IPS-NIHi7 (cell line): Measurements from ENCODE around the gene PDIA4.
A peak's percentile ranks its signal among the peaks of the same experiment; 100 is the strongest.
"Not testable (repeated sequence)": the region's sequence is repeated elsewhere in the genome, so short reads cannot be mapped to it uniquely, and the experiment has no call there.

ENCODE experiments used
- DNase-seq: peaks from one replicate; pipeline ENCODE4 v3.0.0; 2012; ENCODE audit warnings: mixed read lengths; ENCODE audit errors: extremely low spot score

Gene PDIA4

DNA sequence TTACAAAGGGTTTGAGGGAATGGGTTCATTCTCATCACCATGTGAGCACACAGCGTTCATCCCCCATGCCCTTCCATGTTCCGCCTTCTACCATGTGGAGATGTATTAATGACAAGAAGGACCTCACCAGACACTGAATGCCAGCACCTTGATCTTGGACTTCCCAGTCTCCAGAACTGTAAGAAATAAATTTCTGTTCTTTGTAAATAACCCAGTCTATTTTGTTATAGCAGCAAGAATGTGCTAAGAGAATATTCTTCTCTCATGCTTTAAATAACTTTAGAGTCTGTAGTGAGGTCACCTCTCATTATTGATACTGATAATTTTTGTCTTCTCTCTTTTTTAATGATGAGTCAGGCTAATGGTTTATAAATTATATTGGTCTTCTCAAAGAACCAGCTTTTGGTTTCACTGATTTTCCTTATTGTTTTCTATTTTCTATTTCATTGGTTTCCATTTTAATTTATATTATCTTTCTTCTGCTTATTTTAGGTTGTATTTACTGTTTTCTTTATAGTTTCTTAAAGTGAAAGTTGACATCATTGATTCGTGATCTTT, 3.1 kb upstream of the PDIA4 start:
- DNase-seq, result no peak

DNA sequence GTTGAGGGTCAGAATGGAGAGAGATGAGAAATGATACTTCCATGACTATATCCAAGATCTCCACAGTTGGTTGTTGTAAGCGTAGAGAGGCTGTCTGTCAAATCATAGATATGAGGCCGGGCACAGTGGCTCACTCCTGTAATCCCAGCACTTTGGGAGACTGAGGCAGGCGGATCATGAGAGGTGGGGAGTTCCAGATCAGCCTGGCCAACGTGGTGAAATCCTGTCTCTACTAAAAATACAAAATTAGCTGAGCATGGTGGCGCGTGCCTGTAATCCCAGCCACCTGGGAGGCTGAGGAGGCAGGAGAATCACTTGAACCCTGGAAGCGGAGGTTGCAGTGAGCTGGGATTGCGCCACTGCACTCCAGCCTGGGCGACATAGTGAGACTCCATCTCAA, 2.1 kb upstream of the PDIA4 start:
- DNase-seq, result not testable (repeated sequence)

GRCh38 chr7:149027611-149028345, 527 bp downstream of the PDIA4 start:
- DNase-seq, result no peak

DNA sequence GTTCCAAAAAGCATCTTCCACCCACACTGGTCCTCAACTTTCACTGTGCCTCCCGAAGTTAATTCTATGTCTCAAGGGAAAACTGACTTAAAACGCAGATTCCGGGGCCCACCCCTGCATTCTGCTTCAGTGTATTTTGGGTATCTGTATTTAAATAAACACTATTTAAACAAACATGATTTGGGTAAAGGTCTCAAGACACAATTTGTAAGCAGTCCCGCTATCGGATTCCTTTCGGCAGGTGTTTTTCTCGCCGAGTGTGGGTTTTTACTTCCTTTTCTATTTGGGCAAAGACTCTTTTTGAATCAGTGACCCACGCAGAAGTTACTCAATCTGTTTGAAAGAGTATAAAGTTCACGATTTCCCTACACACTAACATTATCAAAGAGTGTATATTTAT, 1.2 kb downstream of the PDIA4 start:
- no peak for DNase-seq

GRCh38 chr7:149023662-149024061, 4.6 kb downstream of the PDIA4 start:
- no peak for DNase-seq

- DNase-seq, result no peak
Observed at GRCh38 chr7:149022756-149023360, 5.4 kb downstream of the PDIA4 start.

GRCh38 chr7:149021725-149022062, 6.6 kb downstream of the PDIA4 start:
- DNase-seq, result no peak

DNA sequence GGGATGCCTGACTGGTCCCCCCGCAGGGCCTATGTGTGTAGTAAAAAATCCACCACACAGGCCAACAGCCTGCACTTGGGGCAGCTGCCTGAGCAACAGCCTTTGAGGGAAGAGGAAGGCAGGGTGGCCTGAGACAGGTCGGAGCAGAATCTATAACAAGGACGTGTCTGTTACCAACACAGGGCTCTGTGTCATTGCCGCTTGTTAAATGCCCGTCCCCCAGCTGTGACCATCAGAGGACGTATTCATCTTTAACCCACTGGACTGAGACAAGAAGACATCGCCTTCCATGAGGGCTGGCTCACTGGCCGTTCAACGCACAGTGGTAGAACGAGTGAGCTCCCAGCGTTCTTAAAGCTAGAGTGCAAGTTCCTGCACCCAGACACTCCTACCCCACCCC, 7.8 kb downstream of the PDIA4 start:
- DNase-seq, result no peak

GRCh38 chr7:149016876-149017275, 11.4 kb downstream of the PDIA4 start:
- no peak for DNase-seq

GRCh38 chr7:149014309-149014708, 14.0 kb downstream of the PDIA4 start:
- DNase-seq, result no peak

GRCh38 chr7:149013876-149014275, 14.4 kb downstream of the PDIA4 start:
- no peak for DNase-seq

GRCh38 chr7:149012730-149013129, 15.6 kb downstream of the PDIA4 start:
- DNase-seq, result not testable (repeated sequence)

GRCh38 chr7:149011491-149011890, 16.8 kb downstream of the PDIA4 start:
- DNase-seq, result no peak

GRCh38 chr7:149010451-149010850, 17.9 kb downstream of the PDIA4 start:
- DNase-seq, result no peak

DNA sequence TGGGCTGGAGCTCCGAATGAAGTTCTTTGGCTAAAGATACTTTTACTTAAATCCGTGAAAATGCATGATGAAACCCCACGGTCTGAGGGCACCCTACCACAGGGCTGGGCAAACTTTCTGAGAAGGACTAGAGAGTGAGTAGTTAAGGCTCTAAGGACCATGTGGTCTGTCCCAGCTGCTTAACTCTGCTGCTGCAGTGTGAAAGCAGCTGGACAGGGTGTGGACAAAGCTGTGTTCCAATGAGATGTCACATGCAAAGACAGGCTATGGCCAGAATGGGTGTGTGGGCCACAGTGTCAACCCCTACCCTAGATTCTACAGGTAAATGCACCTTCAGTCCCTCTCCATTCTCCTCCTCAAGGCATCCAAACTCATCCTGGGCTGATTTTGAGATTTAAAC, 18.8 kb downstream of the PDIA4 start:
- DNase-seq, result no peak

DNA sequence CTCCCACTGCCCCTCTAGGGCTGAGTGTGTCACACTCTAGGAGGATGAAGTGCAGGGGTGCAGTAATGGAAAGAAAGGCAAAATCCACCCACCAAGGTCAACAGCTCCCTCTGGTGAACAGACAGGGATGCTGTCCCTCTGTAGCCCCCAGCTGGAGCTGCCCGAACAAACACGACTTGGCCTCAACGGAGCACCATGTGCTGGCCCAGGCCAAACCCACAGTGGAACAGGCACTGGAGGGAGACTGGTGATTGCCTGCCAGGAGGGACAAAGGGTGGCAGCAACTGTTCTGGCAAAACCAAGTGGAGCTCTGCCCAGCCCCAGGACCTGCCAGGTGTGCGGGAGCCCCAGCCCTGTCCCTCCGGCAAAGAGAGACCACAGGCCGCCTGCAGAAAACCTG, 20.7 kb downstream of the PDIA4 start:
- peak; percentile 31 for DNase-seq

- DNase-seq, result no peak
Observed at GRCh38 chr7:149007146-149007545, 21.2 kb downstream of the PDIA4 start.

GRCh38 chr7:149006345-149006725, 22.0 kb downstream of the PDIA4 start:
- DNase-seq, result no peak

- DNase-seq, result peak; percentile 89
Observed at GRCh38 chr7:149005427-149006344, 22.6 kb downstream of the PDIA4 start.

GRCh38 chr7:149004405-149005370, 23.6 kb downstream of the PDIA4 start:
- DNase-seq, result no peak
